Neural cell (in vitro differentiated cells): ENCODE results near the gene ANKRD28. TPM values are rescaled to one million over a fixed set of nuclear protein-coding genes. Genes with fewer than 3 reads are reported as not detected.

ENCODE experiments used
- H2AFZ ChIP-seq: fragments of 200-600, 300-800 bp; sonication (generic), shearing (Covaris generic); 2 replicates; pipeline ENCODE4 v1.6.0; 2014; ENCODE audit warnings: low read depth, mild to moderate bottlenecking, antibody characterized with exemption, low read length, moderate library complexity
- H3F3A ChIP-seq: fragments of 200-600 bp; shearing (Covaris generic); 2 replicates; pipeline ENCODE4 v1.6.1; 2016; ENCODE audit warnings: mild to moderate bottlenecking, moderate library complexity, mixed read lengths, antibody characterized with exemption, low read length; ENCODE audit not compliant: insufficient read depth, poor library complexity, severe bottlenecking
- H3K27ac ChIP-seq: fragments of 200-600, 300-800 bp; sonication (generic), shearing (Covaris generic); 2 replicates; pipeline ENCODE4 v1.5.1; 2014; ENCODE audit warnings: mild to moderate bottlenecking, low read length, moderate library complexity
- H3K27me3 ChIP-seq: fragments of 300-800, 200-600 bp; sonication (generic), shearing (Covaris generic); 2 replicates; pipeline ENCODE4 v1.6.0; 2014; ENCODE audit warnings: mild to moderate bottlenecking, low read depth, low read length, moderate library complexity; ENCODE audit not compliant: insufficient read depth
- H3K36me3 ChIP-seq: fragments of 300-800, 200-600 bp; sonication (generic), shearing (Covaris generic); 2 replicates; pipeline ENCODE4 v1.5.1; 2014; ENCODE audit warnings: mild to moderate bottlenecking, antibody characterized with exemption, low read length, moderate library complexity; ENCODE audit not compliant: insufficient read depth
- H3K4me2 ChIP-seq: fragments of 300-800, 200-600 bp; sonication (generic), shearing (Covaris generic); 2 replicates; pipeline ENCODE4 v1.6.0; 2014; ENCODE audit warnings: mild to moderate bottlenecking, low read length
- H3K4me3 ChIP-seq: fragments of 300-800, 200-600 bp; sonication (generic), shearing (Covaris generic); 2 replicates; pipeline ENCODE4 v1.5.1; 2014; ENCODE audit warnings: mild to moderate bottlenecking, low read length, moderate library complexity
- H3K79me2 ChIP-seq: fragments of 200-600 bp; shearing (Covaris generic); replicated peaks from 2 replicates; pipeline ENCODE4 v1.6.0; 2014; ENCODE audit warnings: mild to moderate bottlenecking, low read length, moderate library complexity; ENCODE audit not compliant: insufficient read depth
- H3K9ac ChIP-seq: fragments of 300-800, 200-600 bp; sonication (generic), shearing (Covaris generic); 2 replicates; pipeline ENCODE4 v1.6.1; 2016; ENCODE audit warnings: mild to moderate bottlenecking, low read length, mixed read lengths
- H3K9me2 ChIP-seq: fragments of 200-600 bp; shearing (Covaris generic); 2 replicates; pipeline ENCODE4 v1.6.1; 2016; ENCODE audit warnings: mild to moderate bottlenecking, low read length, mixed read lengths; ENCODE audit not compliant: insufficient read depth
- H3K9me3 ChIP-seq: fragments of 200-600, 300-800 bp; sonication (generic), shearing (Covaris generic); 2 replicates; pipeline ENCODE4 v1.6.1; 2016; ENCODE audit warnings: mild to moderate bottlenecking, mixed run types, low read length, moderate library complexity, mixed read lengths
- H4K20me1 ChIP-seq: fragments of 200-600 bp; shearing (Covaris generic); 2 replicates; pipeline ENCODE4 v1.6.1; 2016; ENCODE audit warnings: mild to moderate bottlenecking, mixed run types; ENCODE audit not compliant: insufficient read depth
- EP300 ChIP-seq: fragments of 450-650 bp; conservative IDR thresholded peaks from 2 replicates; pipeline ENCODE4 v1.6.1; 2014; ENCODE audit warnings: antibody characterized with exemption, mild to moderate bottlenecking, moderate library complexity; ENCODE audit not compliant: poor library complexity, severe bottlenecking
- EZH2 ChIP-seq: fragments of 200-600, 300-800 bp; shearing (Covaris generic), sonication (generic); IDR thresholded peaks from 2 replicates; pipeline ENCODE4 v1.6.1; 2014; ENCODE audit warnings: antibody characterized with exemption, low read length, borderline replicate concordance, mild to moderate bottlenecking; ENCODE audit not compliant: insufficient read depth, poor library complexity, severe bottlenecking
- MXI1 ChIP-seq: fragments of 450-650 bp; conservative IDR thresholded peaks from 2 replicates; pipeline ENCODE4 v1.6.1; 2014; ENCODE audit warnings: antibody characterized with exemption, mild to moderate bottlenecking; ENCODE audit not compliant: poor library complexity, severe bottlenecking
- POLR2AphosphoS5 ChIP-seq: IDR thresholded peaks from 2 replicates; pipeline ENCODE4 v1.6.1; 2012
- RAD21 ChIP-seq: fragments of 450-650 bp; conservative IDR thresholded peaks from 2 replicates; pipeline ENCODE4 v1.6.1; 2014; ENCODE audit warnings: antibody characterized with exemption, mild to moderate bottlenecking, moderate library complexity
- SMC3 ChIP-seq: fragments of 450-650 bp; conservative IDR thresholded peaks from 2 replicates; pipeline ENCODE4 v1.6.1; 2014; ENCODE audit warnings: antibody characterized with exemption, mild to moderate bottlenecking, moderate library complexity; ENCODE audit not compliant: poor library complexity
- TAF1 ChIP-seq: IDR thresholded peaks from 2 replicates; pipeline ENCODE4 v1.6.1; 2012; ENCODE audit warnings: low read depth
- polyA plus RNA-seq: library from polyadenylated mRNA; depleted of rRNA; stranded (reverse); fragments of >200 nt; gene quantifications from 2 replicates; pipeline ENCODE4 v1.2.3, GENCODE V29; 2014
- TF ChIP-seq, protein P1 (sequence below): fragments of 450-650 bp; IDR thresholded peaks from 2 replicates; pipeline ENCODE4 v1.5.1; 2014; ENCODE audit warnings: antibody characterized with exemption, mild to moderate bottlenecking, moderate library complexity; ENCODE audit not compliant: poor library complexity, severe bottlenecking
- TF ChIP-seq, protein P2 (sequence below): IDR thresholded peaks from 2 replicates; pipeline ENCODE4 v1.6.1; 2012; ENCODE audit warnings: borderline replicate concordance

Gene ANKRD28
- polyA plus RNA-seq, 1 donor from 2014 or later = 101 TPM

DNA sequence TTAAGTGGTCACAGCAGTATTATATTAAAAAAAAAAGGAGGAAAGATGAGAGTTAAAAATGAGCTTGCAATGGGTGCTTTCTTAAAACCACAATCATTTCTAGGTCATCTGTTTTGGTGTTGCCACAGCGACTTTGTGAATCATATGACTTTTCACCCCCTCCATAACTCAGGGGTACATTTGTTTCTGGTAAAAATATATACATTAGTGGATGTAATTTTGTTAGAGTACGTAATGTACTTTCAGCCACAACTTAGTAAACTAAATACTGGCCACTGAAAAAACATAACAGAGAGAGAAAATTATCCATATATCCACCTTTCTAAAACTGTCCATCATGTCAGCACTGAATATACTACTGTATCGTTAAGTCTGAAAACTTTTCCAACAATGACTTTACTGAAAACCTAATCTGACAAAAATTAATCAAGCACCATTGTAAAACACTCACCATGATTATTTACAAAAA, 3.4 kb downstream of the ANKRD28 start:
- Histone ChIP-seq H3K36me3 (no peaks in the 10 kb centered on the region), H3K9ac (no peak overlapping the region), H3K79me2 (peaks cover 7% of the 10 kb centered on the region), H3K27ac (no peak overlapping the region), H3K27me3 (no peaks in the 10 kb centered on the region), H4K20me1 (no peaks in the 10 kb centered on the region), H2AFZ (no peak overlapping the region), H3K4me3 (peak overlapping the region; percentile 66), H3K9me3 (no peaks in the 10 kb centered on the region), H3K9me2 (no peaks in the 10 kb centered on the region), H3K4me2 (no peak overlapping the region), H3F3A (no peaks in the 10 kb centered on the region)
- TF ChIP-seq SMC3 = no peak
- TF ChIP-seq RAD21 = no peak
- TF ChIP-seq, protein P1, sequence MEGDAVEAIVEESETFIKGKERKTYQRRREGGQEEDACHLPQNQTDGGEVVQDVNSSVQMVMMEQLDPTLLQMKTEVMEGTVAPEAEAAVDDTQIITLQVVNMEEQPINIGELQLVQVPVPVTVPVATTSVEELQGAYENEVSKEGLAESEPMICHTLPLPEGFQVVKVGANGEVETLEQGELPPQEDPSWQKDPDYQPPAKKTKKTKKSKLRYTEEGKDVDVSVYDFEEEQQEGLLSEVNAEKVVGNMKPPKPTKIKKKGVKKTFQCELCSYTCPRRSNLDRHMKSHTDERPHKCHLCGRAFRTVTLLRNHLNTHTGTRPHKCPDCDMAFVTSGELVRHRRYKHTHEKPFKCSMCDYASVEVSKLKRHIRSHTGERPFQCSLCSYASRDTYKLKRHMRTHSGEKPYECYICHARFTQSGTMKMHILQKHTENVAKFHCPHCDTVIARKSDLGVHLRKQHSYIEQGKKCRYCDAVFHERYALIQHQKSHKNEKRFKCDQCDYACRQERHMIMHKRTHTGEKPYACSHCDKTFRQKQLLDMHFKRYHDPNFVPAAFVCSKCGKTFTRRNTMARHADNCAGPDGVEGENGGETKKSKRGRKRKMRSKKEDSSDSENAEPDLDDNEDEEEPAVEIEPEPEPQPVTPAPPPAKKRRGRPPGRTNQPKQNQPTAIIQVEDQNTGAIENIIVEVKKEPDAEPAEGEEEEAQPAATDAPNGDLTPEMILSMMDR = no peak

- H3K4me2 ChIP-seq = no peak overlapping the region
- no peaks in the 10 kb centered on the region for H3K27me3 ChIP-seq
- no peak overlapping the region for H3K9ac ChIP-seq
- H3K9me3 ChIP-seq = no peaks in the 10 kb centered on the region
- H3K9me2 ChIP-seq = no peaks in the 10 kb centered on the region
- no peaks in the 10 kb centered on the region for H3F3A ChIP-seq
- no peak for TF ChIP-seq MXI1
- H3K27ac ChIP-seq = no peak overlapping the region
- peaks cover 4% of the 10 kb centered on the region for H3K79me2 ChIP-seq
- H3K4me3 ChIP-seq = no peak overlapping the region
- no peaks in the 10 kb centered on the region for H3K36me3 ChIP-seq
- no peaks in the 10 kb centered on the region for H4K20me1 ChIP-seq
- no peak overlapping the region for H2AFZ ChIP-seq
These were observed 6.3 kb downstream of the ANKRD28 start for GRCh38 chr3:15791525-15791924.

DNA sequence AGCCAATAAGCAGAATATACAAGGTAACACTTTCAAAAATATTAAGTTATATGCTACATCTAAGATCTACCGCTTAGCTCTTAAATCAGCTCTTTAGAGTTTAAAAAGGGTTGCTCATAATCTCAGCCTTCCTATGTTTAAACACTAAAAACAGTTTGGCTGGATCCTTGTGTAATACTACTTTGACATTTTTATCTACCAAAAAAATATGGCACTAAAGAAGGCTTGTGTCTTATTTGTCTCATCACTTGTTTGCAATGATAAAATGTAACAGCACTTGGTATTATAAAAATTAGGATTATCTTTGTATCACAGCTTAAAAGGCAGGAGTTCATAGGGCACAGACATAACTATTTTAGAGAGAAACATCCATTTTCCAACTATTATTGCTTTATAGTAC, 9.8 kb downstream of the ANKRD28 start:
- no peaks in the 10 kb centered on the region for H4K20me1 ChIP-seq
- H3K27me3 ChIP-seq = no peaks in the 10 kb centered on the region
- no peaks in the 10 kb centered on the region for H3K9me3 ChIP-seq
- no peak overlapping the region for H3K9ac ChIP-seq
- H2AFZ ChIP-seq = no peak overlapping the region
- no peak overlapping the region for H3K27ac ChIP-seq
- no peak overlapping the region for H3K4me2 ChIP-seq
- TF ChIP-seq MXI1 (no peak), EP300 (no peak), EZH2 (no peak), RAD21 (no peak), POLR2AphosphoS5 (no peak), TAF1 (no peak), SMC3 (no peak)
- TF ChIP-seq, protein P1 = no peak
- TF ChIP-seq, protein P2, sequence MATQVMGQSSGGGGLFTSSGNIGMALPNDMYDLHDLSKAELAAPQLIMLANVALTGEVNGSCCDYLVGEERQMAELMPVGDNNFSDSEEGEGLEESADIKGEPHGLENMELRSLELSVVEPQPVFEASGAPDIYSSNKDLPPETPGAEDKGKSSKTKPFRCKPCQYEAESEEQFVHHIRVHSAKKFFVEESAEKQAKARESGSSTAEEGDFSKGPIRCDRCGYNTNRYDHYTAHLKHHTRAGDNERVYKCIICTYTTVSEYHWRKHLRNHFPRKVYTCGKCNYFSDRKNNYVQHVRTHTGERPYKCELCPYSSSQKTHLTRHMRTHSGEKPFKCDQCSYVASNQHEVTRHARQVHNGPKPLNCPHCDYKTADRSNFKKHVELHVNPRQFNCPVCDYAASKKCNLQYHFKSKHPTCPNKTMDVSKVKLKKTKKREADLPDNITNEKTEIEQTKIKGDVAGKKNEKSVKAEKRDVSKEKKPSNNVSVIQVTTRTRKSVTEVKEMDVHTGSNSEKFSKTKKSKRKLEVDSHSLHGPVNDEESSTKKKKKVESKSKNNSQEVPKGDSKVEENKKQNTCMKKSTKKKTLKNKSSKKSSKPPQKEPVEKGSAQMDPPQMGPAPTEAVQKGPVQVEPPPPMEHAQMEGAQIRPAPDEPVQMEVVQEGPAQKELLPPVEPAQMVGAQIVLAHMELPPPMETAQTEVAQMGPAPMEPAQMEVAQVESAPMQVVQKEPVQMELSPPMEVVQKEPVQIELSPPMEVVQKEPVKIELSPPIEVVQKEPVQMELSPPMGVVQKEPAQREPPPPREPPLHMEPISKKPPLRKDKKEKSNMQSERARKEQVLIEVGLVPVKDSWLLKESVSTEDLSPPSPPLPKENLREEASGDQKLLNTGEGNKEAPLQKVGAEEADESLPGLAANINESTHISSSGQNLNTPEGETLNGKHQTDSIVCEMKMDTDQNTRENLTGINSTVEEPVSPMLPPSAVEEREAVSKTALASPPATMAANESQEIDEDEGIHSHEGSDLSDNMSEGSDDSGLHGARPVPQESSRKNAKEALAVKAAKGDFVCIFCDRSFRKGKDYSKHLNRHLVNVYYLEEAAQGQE = no peak
- no peaks in the 10 kb centered on the region for H3K36me3 ChIP-seq
- H3F3A ChIP-seq = no peaks in the 10 kb centered on the region
- H3K79me2 ChIP-seq = no peaks in the 10 kb centered on the region
- no peak overlapping the region for H3K4me3 ChIP-seq
- no peaks in the 10 kb centered on the region for H3K9me2 ChIP-seq
